GM12865 (cell line): ENCODE data around the gene RGS1.
"Not testable (repeated sequence)": the region's sequence is repeated elsewhere in the genome, so short reads cannot be mapped to it uniquely, and the experiment has no call there.

Source experiments
- DNase-seq: peaks from one replicate; pipeline ENCODE4 v3.0.0; 2010; ENCODE audit warnings: low read depth
- H3K4me3 ChIP-seq: 2 replicates; pipeline ENCODE4 v1.5.1; 2011; ENCODE audit warnings: mild to moderate bottlenecking, low read depth, low read length, control low read depth
- CTCF ChIP-seq: IDR thresholded peaks from 2 replicates; pipeline ENCODE4 v1.5.1; 2011; ENCODE audit warnings: low read length, control low read depth, low read depth, inconsistent platforms; ENCODE audit not compliant: insufficient read depth; ENCODE audit errors: missing control alignments

Gene RGS1

GRCh38 chr1:192575499-192576189 is at the start of gene RGS1:
TSS of gene RGS1 (plus strand) at chr1:192575773. CDS start at chr1:192575793, 20 bp downstream.
- peak within 1 kb of the TSS; percentile 85 for H3K4me3 ChIP-seq
- peak; percentile 94 for DNase-seq

GRCh38 chr1:192527111-192527795 is 48.3 kb upstream of the RGS1 start:
- no peak overlapping the region for H3K4me3 ChIP-seq
- no peak for DNase-seq
- TF ChIP-seq CTCF = no peak

More at GRCh38 chr1:192575499-192576189, at the start of gene RGS1:
- no peak for TF ChIP-seq CTCF

- peak; percentile 19 for DNase-seq
- no peak overlapping the region for H3K4me3 ChIP-seq
- TF ChIP-seq CTCF = no peak
Measured at GRCh38 chr1:192527950-192528349, 47.6 kb upstream of the RGS1 start.

GRCh38 chr1:192529031-192529755 is 46.4 kb upstream of the RGS1 start:
- no peak overlapping the region for H3K4me3 ChIP-seq
- no peak for DNase-seq
- TF ChIP-seq CTCF = no peak

- TF ChIP-seq CTCF = no peak
- no peak for DNase-seq
- H3K4me3 ChIP-seq = no peak overlapping the region; the same call in 1 of the 2 replicates
Measured at GRCh38 chr1:192529811-192530210, 45.8 kb upstream of the RGS1 start.

GRCh38 chr1:192530254-192530653 is 45.3 kb upstream of the RGS1 start:
- DNase-seq = peak; percentile 82
- TF ChIP-seq CTCF = no peak

GRCh38 chr1:192531037-192531703 is 44.4 kb upstream of the RGS1 start:
- peak; percentile 63 for DNase-seq
- H3K4me3 ChIP-seq = not testable (repeated sequence)

More at GRCh38 chr1:192530254-192530653, 45.3 kb upstream of the RGS1 start:
- H3K4me3 ChIP-seq = no peak overlapping the region; the same call in 1 of the 2 replicates
